ENCODE data around the gene LARGE1.

The LARGE1 gene

GRCh38 chr22:33564683-33565082 is 355.6 kb downstream of the LARGE1 start:
- no peak for DNase-seq (ENCODE audit: low read depth, low spot score)

- DNase-seq (ENCODE audit: low read depth, low spot score) = no peak
Measured at GRCh38 chr22:33563220-33563964, 356.9 kb downstream of the LARGE1 start.

- DNase-seq (ENCODE audit: low read depth, low spot score) = no peak
Measured at GRCh38 chr22:33562501-33562900, 357.8 kb downstream of the LARGE1 start.

GRCh38 chr22:33561149-33561807 is 359.0 kb downstream of the LARGE1 start:
- no peak for DNase-seq (ENCODE audit: low read depth, low spot score)

GRCh38 chr22:33557836-33558235 is 362.4 kb downstream of the LARGE1 start:
- no peak for DNase-seq (ENCODE audit: low read depth, low spot score)

- DNase-seq (ENCODE audit: low read depth, low spot score) = no peak
Measured at GRCh38 chr22:33555814-33556522, 364.3 kb downstream of the LARGE1 start.

- no peak for DNase-seq (ENCODE audit: low read depth, low spot score)
Measured at GRCh38 chr22:33553493-33553892, 366.8 kb downstream of the LARGE1 start.

GRCh38 chr22:33544707-33545106 is 375.6 kb downstream of the LARGE1 start:
- DNase-seq (ENCODE audit: low read depth, low spot score) = no peak

- DNase-seq (ENCODE audit: low read depth, low spot score) = no peak
Measured at GRCh38 chr22:33542722-33543121, 377.6 kb downstream of the LARGE1 start.

- DNase-seq (ENCODE audit: low read depth, low spot score) = no peak
Measured at GRCh38 chr22:33542153-33542552, 378.1 kb downstream of the LARGE1 start.

GRCh38 chr22:33539902-33540751 is 380.1 kb downstream of the LARGE1 start:
- no peak for DNase-seq (ENCODE audit: low read depth, low spot score)

- no peak for DNase-seq (ENCODE audit: low read depth, low spot score)
Measured at GRCh38 chr22:33539202-33539901, 380.9 kb downstream of the LARGE1 start.

- DNase-seq (ENCODE audit: low read depth, low spot score) = no peak
Measured at GRCh38 chr22:33538277-33538885, 381.9 kb downstream of the LARGE1 start.

GRCh38 chr22:33537059-33537458 is 383.2 kb downstream of the LARGE1 start:
- no peak for DNase-seq (ENCODE audit: low read depth, low spot score)

GRCh38 chr22:33535937-33536875 is 384.1 kb downstream of the LARGE1 start:
- DNase-seq (ENCODE audit: low read depth, low spot score) = no peak

GRCh38 chr22:33529424-33530113 is 390.7 kb downstream of the LARGE1 start:
- no peak for DNase-seq (ENCODE audit: low read depth, low spot score)

GRCh38 chr22:33528183-33528582 is 392.1 kb downstream of the LARGE1 start:
- no peak for DNase-seq (ENCODE audit: low read depth, low spot score)

GRCh38 chr22:33526434-33527107 is 393.7 kb downstream of the LARGE1 start:
- no peak for DNase-seq (ENCODE audit: low read depth, low spot score)
